Measurements from ENCODE around the gene IQCH.

IQCH gene

DNA sequence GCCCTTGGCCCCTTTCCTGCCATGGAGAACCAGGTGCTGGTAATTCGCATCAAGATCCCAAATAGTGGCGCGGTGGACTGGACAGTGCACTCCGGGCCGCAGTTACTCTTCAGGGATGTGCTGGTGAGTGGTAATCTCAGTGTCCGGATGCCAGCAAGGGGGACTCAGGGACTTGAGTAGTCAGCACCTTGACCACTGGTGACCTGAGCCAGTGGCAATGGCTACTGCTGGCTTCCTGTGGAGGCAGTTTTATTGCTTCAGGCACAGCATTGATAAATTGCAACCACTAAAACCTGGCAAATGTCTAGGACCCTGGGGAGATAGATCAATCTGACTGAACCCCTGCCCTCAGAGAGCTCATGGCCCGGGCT is 288.7 kb downstream of the IQCH start:
- DNase-seq: no peak

DNA sequence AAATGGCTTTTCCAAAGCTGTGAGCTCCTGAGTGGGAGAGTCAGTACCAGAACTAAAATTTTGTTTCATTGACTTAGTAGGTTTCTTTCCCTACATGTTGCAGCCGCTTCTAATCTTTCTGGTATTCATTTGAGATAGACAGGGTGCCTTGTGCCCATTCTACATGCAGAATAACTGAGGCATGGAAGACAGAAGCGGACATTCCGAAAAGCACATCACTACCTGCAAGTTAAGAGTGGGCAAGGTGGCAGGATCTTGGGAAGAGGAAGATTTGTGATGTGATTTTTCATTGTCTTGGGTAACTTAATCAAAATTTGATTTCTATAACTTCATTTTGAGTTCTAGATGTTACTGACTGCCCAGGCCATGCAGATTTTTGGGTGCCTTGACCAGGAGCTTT is 289.9 kb downstream of the IQCH start:
- DNase-seq: no peak

DNA sequence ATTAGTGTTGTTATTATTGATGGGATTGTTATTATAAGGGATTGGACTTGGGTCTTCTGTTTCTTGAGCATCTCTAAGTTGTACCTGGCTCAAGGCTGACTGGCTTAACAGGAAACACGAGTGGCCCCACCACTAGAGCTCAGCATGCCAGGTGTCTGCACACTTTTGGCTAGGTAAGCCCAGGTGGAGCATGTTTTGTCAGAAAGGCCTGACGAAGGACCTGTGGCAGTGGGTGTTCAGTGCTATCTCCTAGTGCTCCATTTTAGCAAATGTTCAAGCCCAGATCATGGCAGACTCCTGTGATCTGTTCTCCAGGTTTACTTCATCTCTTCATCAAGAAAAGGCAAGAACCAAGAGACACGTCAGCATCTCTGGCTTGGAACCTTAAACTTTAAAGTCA is 291.3 kb downstream of the IQCH start:
- no peak for DNase-seq

- no peak for DNase-seq
Observed at GRCh38 chr15:67547064-67547463, 292.5 kb downstream of the IQCH start.

- no peak for DNase-seq
Observed at GRCh38 chr15:67547836-67548235, 293.2 kb downstream of the IQCH start.

DNA sequence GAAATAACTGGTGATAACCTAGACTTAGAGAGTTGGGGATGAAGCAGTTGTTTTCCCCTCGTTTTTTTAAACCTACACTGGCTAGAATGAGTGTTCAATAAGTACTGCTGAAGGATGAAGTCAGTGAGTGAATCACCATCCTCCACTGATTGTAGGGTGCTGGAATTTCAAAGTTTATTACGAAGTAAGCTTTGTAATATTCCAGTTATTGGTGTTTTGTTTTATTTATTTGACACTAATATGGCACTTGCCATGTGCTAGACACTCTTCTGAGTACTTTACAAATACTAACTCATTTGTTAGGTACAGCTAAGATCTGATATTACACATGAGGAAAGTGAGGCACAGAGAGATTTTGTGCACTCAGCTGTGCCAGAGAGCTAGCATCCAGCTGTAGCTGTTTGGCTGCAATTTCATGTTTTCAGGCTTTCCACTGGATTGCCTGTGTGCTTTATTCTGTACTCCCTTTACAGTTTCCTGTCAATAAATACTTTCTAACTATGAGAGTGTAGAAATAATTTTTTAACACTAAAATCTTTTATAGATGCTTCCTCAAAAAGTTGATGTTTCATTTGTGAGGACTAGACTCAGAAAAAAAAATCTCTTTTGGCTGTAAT is 293.8 kb downstream of the IQCH start:
- no peak for DNase-seq

- DNase-seq: no peak
Observed at GRCh38 chr15:67548862-67549651, 294.5 kb downstream of the IQCH start.

- DNase-seq: no peak
Observed at GRCh38 chr15:67549736-67550135, 295.1 kb downstream of the IQCH start.

DNA sequence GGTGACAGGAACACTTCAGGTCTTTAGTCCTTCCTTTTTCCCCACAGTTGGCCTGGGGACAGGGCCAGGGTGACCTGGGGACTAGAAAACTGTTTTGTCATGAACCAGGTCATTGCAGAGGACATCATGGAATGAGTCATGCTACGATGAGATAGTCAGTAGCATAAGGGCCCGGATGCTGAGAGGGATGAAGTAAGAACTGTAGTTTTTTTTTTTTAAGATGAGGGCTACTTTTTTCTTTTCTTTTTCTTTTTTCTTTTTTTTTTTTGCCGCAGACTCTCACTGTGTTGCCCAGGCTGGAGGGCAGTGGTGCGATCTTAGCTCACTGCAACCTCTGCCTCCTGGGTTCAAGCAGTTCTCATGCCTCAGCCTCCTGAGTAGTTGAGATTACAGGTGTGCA is 295.9 kb downstream of the IQCH start:
- DNase-seq: no peak

GRCh38 chr15:67551207-67551743 is 296.7 kb downstream of the IQCH start:
- no peak for DNase-seq
